Body of pancreas (tissue), 4 donors: Measurements from ENCODE around the gene KIF3C. TPM values are rescaled to one million over a fixed set of nuclear protein-coding genes. Genes with fewer than 3 reads are reported as not detected.
"Not testable (repeated sequence)": the region's sequence is repeated elsewhere in the genome, so short reads cannot be mapped to it uniquely, and the experiment has no call there.

Experiments used
- ATAC-seq: fragments of 150-250 bp; one replicate; pipeline ENCODE4 v1.9.1; 2016
- DNase-seq, 4 donors: peaks; one replicate each; pipeline ENCODE4 v3.0.0-alpha.2; 2019
- H3K27ac ChIP-seq, 4 donors: fragments of 200-600 bp; sonication (generic); 1 replicate in 3 of 4; 2 replicates in 1 of 4; pipeline versions ENCODE4 v1.5.1 to v1.6.1; 2016 to 2019; ENCODE audit warnings: mild to moderate bottlenecking in 1 of 4, mixed read lengths in 1 of 4, moderate library complexity in 1 of 4
- H3K27me3 ChIP-seq, 2 donors: fragments of 200-600 bp; sonication (generic); one replicate each; pipeline ENCODE4 v1.6.0; 2016; ENCODE audit warnings: mild to moderate bottlenecking in 1 of 2
- H3K36me3 ChIP-seq, 2 donors: fragments of 200-600 bp; sonication (generic); replicated peaks in 1 of 2; 2 replicates each; pipeline ENCODE4 v1.5.1; 2016; ENCODE audit warnings: low read depth in 2 of 2; ENCODE audit not compliant: insufficient read depth in 1 of 2
- H3K4me1 ChIP-seq: fragments of 200-600 bp; sonication (generic); one replicate; pipeline ENCODE4 v1.6.0; 2016
- H3K4me3 ChIP-seq, 2 donors: fragments of 200-600 bp; sonication (generic); 1 replicate in 1 of 2; 2 replicates in 1 of 2; pipeline ENCODE4 v1.5.1; 2016 to 2019
- H3K9me3 ChIP-seq, 3 donors: fragments of 200-600 bp; sonication (generic); 1 replicate in 2 of 3; 2 replicates in 1 of 3; pipeline ENCODE4 v1.5.1; 2016
- CTCF ChIP-seq, 7 experiments: fragments of 450-650 bp in 4 of 7; fragments of 200-600 bp in 3 of 7; sonication (generic) in 3 of 7; IDR thresholded peaks; one replicate each; pipeline ENCODE4 v1.5.1; 2016 to 2019; ENCODE audit warnings: antibody characterized with exemption in 7 of 7
- POLR2A ChIP-seq, 3 donors: fragments of 450-650 bp; IDR thresholded peaks; one replicate each; pipeline ENCODE4 v1.6.1; 2016; ENCODE audit warnings: antibody characterized with exemption in 3 of 3, mild to moderate bottlenecking in 2 of 3
- WGBS, 2 donors: methylation state at CpG; one replicate each; pipeline ENCODE4 v1.1.5; 2017; 5-methylcytosine and 5-hydroxymethylcytosine counted together
- intact Hi-C: fragments of 100-400 bp; cut with DNase I; formaldehyde crosslinking; loops from one replicate; pipeline ENCODE4 v1.15.1; 2023
- total RNA-seq, 2 donors: library from RNA; depleted of rRNA; stranded (reverse); fragments of >200 nt; gene quantifications; one replicate each; pipeline ENCODE4 v1.1.0, GENCODE V29; 2016

KIF3C gene
- total RNA-seq, 2 donors from 2014 or later = 0.99 to 3.1 TPM

- Histone ChIP-seq H3K27me3 (no peaks in the 10 kb centered on the region), H3K27ac (no peak overlapping the region), H3K4me3 (no peak overlapping the region), H3K9me3 (no peaks in the 10 kb centered on the region), H3K4me1 (no peaks in the 10 kb centered on the region), H3K36me3 (no peaks in the 10 kb centered on the region)
- DNase-seq (no peak), ATAC-seq (no peak)
- intact Hi-C loops = no loop called here
- 81 to 85% methylated on average over 7 of the region's 7 CpGs for WGBS, 2 donors
- TF ChIP-seq CTCF (IDR thresholded peaks at IDR 0.05) = no peak
These were observed 17.4 kb downstream of the KIF3C start for GRCh38 chr2:25964891-25965290.

GRCh38 chr2:25960920-25961319 lies 21.4 kb downstream of the KIF3C start:
- Histone ChIP-seq H3K4me3 (no peak overlapping the region), H3K27me3 (no peaks in the 10 kb centered on the region), H3K27ac (no peak overlapping the region), H3K36me3 (no peaks in the 10 kb centered on the region), H3K4me1 (no peaks in the 10 kb centered on the region), H3K9me3 (no peaks in the 10 kb centered on the region)
- WGBS, 2 donors = 57 to 66% methylated on average over 2 of the region's 2 CpGs
- no peak for ATAC-seq
- DNase-seq = no peak
- TF ChIP-seq POLR2A (IDR thresholded peaks at IDR 0.05) = no peak
- no peak for TF ChIP-seq CTCF (IDR thresholded peaks at IDR 0.05)
- intact Hi-C loops = no loop called here

GRCh38 chr2:25960396-25960795 lies 21.9 kb downstream of the KIF3C start:
- TF ChIP-seq POLR2A (IDR thresholded peaks at IDR 0.05) (no peak), CTCF (IDR thresholded peaks at IDR 0.05) (no peak)
- WGBS, 2 donors = 71 to 84% methylated on average over 4 of the region's 4 CpGs
- no peaks in the 10 kb centered on the region for H3K4me1 ChIP-seq
- ATAC-seq = no peak
- H3K27me3 ChIP-seq = no peaks in the 10 kb centered on the region
- H3K9me3 ChIP-seq = no peaks in the 10 kb centered on the region
- no peaks in the 10 kb centered on the region for H3K36me3 ChIP-seq
- intact Hi-C loops = no loop called here
- H3K27ac ChIP-seq = no peak overlapping the region
- H3K4me3 ChIP-seq = no peak overlapping the region
- no peak for DNase-seq

DNA sequence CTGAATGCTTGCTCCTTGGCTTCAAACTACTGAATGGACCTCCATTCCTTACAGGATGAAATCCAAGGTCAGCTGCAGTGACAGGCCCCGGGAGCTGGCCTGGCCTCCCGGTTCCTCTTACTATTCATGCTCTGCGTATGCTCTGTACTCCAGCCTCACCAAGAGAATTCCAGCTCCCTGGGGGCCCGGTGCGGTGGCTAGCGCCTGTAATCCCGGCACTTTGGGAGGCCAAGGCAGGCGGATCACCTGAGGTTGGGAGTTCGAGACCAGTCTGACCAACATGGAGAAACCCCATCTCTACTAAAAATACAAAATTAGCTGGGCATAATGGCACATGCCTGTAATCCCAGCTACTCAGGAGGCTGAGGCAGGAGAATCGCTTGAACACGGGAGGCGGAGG lies 23.7 kb downstream of the KIF3C start:
- DNase-seq, H3K27me3 ChIP-seq, H3K27ac ChIP-seq, H3K4me1 ChIP-seq, H3K36me3 ChIP-seq, intact Hi-C loops, H3K4me3 ChIP-seq, H3K9me3 ChIP-seq, ATAC-seq: not testable (repeated sequence)
- 91 to 92% methylated on average over 10 to 12 of the region's 12 CpGs for WGBS, 2 donors

DNA sequence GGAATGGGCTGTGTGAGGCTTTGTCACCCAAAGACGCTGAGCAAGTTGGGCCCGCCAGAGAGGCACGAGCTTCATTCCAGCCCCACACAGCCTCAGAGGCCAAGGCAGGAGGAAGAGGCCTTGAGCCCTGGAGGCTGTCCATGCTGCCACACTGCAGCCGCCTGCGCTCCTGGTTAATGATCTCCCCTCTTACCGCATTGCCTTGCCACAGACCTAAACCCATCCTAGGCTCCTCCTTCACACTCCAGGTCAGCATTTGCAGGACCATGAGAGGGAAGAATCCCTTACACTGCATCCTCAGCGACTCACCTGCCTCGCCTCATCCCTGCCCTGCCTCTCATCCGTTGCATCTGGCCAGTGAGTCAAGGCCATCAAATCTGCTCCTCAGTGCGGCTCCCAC lies 24.6 kb downstream of the KIF3C start:
- Histone ChIP-seq H3K4me3 (no peak overlapping the region), H3K36me3 (no peaks in the 10 kb centered on the region), H3K27me3 (no peaks in the 10 kb centered on the region), H3K9me3 (no peaks in the 10 kb centered on the region), H3K4me1 (no peaks in the 10 kb centered on the region), H3K27ac (no peak overlapping the region)
- no peak for TF ChIP-seq CTCF (IDR thresholded peaks at IDR 0.05)
- TF ChIP-seq POLR2A (IDR thresholded peaks at IDR 0.05) = no peak
- intact Hi-C loops = no loop called here
- 85 to 86% methylated on average over 10 of the region's 10 CpGs for WGBS, 2 donors
- no peak for DNase-seq
- no peak for ATAC-seq
